HepG2 (cell line): ENCODE data around the gene KRT33A.

Experiments used
- ATF7 ChIP-seq, 2 experiments: fragments of 450-650 bp in 1 of 2; sonication (generic) in 1 of 2; formaldehyde crosslinking in 1 of 2; IDR thresholded peaks; 2 replicates each; pipeline versions ENCODE4 v1.4.0 to v1.6.1; 2016 to 2020; ENCODE audit warnings: antibody characterized with exemption in 1 of 2, mild to moderate bottlenecking in 1 of 2, missing genetic modification reagents in 1 of 2
- CTCF ChIP-seq: sonication (generic); formaldehyde crosslinking; IDR thresholded peaks from 2 replicates; pipeline ENCODE4 v1.5.0; 2020; ENCODE audit warnings: mild to moderate bottlenecking, missing genetic modification reagents, moderate library complexity
- FOXA1 ChIP-seq, 2 experiments: fragments of 450-650 bp in 1 of 2; sonication (generic) in 1 of 2; formaldehyde crosslinking in 1 of 2; IDR thresholded peaks; 2 replicates each; pipeline versions ENCODE4 v1.4.0 to v1.6.1; 2016 to 2020; ENCODE audit warnings: missing genetic modification reagents in 1 of 2

GRCh38 chr17:41333098-41333497 lies 17.5 kb downstream of the KRT33A start:
- no peak for TF ChIP-seq FOXA1 (IDR thresholded peaks at IDR 0.05)
- no peak for TF ChIP-seq FOXA1 (CRISPR knock-in tag; IDR thresholded peaks at IDR 0.05)
- no peak for TF ChIP-seq ATF7 (IDR thresholded peaks at IDR 0.05)
- no peak for TF ChIP-seq ATF7 (CRISPR knock-in tag; IDR thresholded peaks at IDR 0.05)
- TF ChIP-seq CTCF (CRISPR knock-in tag), result no peak
